K562 (cell line): Measurements from ENCODE around the gene MRPL55. TPM values are rescaled to one million over a fixed set of nuclear protein-coding genes. Genes with fewer than 3 reads are reported as not detected.

Source experiments
- ASH1L ChIP-seq: fragments of 450-650 bp; IDR thresholded peaks from 2 replicates; pipeline ENCODE4 v1.6.1; 2018; ENCODE audit warnings: borderline replicate concordance, mild to moderate bottlenecking, low read depth; ENCODE audit not compliant: partially characterized antibody
- BCL6 ChIP-seq: fragments of 250-450 bp; sonication (Bioruptor Pico); IDR thresholded peaks from 2 replicates; pipeline ENCODE4 v1.4.0; 2020
- DDX20 ChIP-seq: fragments of 450-650 bp; IDR thresholded peaks from 2 replicates; pipeline ENCODE4 v1.6.1; 2016; ENCODE audit warnings: missing genetic modification characterization, low read depth, mild to moderate bottlenecking, missing compliant biosample characterization, moderate library complexity
- DPF2 ChIP-seq: fragments of 450-650 bp; IDR thresholded peaks from 2 replicates; pipeline ENCODE4 v1.6.1; 2016
- E2F3 ChIP-seq: fragments of 250-450 bp; sonication (Bioruptor Pico); IDR thresholded peaks from 2 replicates; pipeline ENCODE4 v1.4.0; 2020; ENCODE audit warnings: mild to moderate bottlenecking
- GATAD2A ChIP-seq: fragments of 450-650 bp; IDR thresholded peaks from 2 replicates; pipeline ENCODE4 v1.6.1; 2017
- HDGF ChIP-seq: fragments of 450-650 bp; IDR thresholded peaks from 2 replicates; pipeline ENCODE4 v1.6.1; 2016
- KDM5B ChIP-seq: fragments of 200-600 bp; sonication (generic); IDR thresholded peaks from 2 replicates; pipeline ENCODE4 v1.6.1; 2012; ENCODE audit warnings: low read depth, mild to moderate bottlenecking, moderate library complexity, low read length, control low read depth, inconsistent platforms; ENCODE audit not compliant: insufficient replicate concordance
- NFE2 ChIP-seq: IDR thresholded peaks from 2 replicates; pipeline ENCODE4 v1.6.1; 2014; ENCODE audit warnings: antibody characterized with exemption, low read depth
- NRF1 ChIP-seq, 2 experiments: fragments of 450-650 bp; IDR thresholded peaks in 1 of 2; conservative IDR thresholded peaks in 1 of 2; 2 replicates each; pipeline ENCODE4 v1.6.1; 2014; ENCODE audit warnings: mild to moderate bottlenecking in 2 of 2
- PHTF2 ChIP-seq: fragments of 250-450 bp; sonication (Bioruptor Pico); IDR thresholded peaks from 2 replicates; pipeline ENCODE4 v1.5.0; 2021; ENCODE audit warnings: mild to moderate bottlenecking
- PML ChIP-seq: IDR thresholded peaks from 2 replicates; pipeline ENCODE4 v1.6.1; 2012; ENCODE audit warnings: low read length, inconsistent platforms
- POLR2A ChIP-seq: fragments of 450-650 bp; conservative IDR thresholded peaks from 2 replicates; pipeline ENCODE4 v1.6.1; 2016
- RB1 ChIP-seq: fragments of 450-650 bp; IDR thresholded peaks from 2 replicates; pipeline ENCODE4 v1.6.1; 2017; ENCODE audit warnings: low read depth, mild to moderate bottlenecking
- RBFOX2 ChIP-seq: fragments of 200-400 bp; formaldehyde crosslinking; IDR thresholded peaks from 2 replicates; pipeline ENCODE4 v1.6.1; 2017; ENCODE audit warnings: low read depth, mild to moderate bottlenecking, low read length, moderate library complexity
- SAP30 ChIP-seq: fragments of 200-600 bp; sonication (generic); IDR thresholded peaks from 2 replicates; pipeline ENCODE4 v1.6.1; 2012; ENCODE audit warnings: borderline replicate concordance, low read depth, mild to moderate bottlenecking, moderate library complexity, low read length, control low read depth, inconsistent platforms; ENCODE audit not compliant: insufficient read depth, poor library complexity, severe bottlenecking
- SNIP1 ChIP-seq: fragments of 450-650 bp; IDR thresholded peaks from 2 replicates; pipeline ENCODE4 v1.7.1; 2017; ENCODE audit warnings: low read depth, mild to moderate bottlenecking
- SRF ChIP-seq, 2 experiments: fragments of 250-450, 450-650 bp in 1 of 2; sonication (Bioruptor Pico) in 1 of 2; sonication (generic) in 1 of 2; formaldehyde crosslinking; IDR thresholded peaks; 2 replicates each; pipeline versions ENCODE4 v1.5.0 to v1.5.1; 2020 to 2022; ENCODE audit warnings: mild to moderate bottlenecking in 1 of 2, missing genetic modification reagents in 1 of 2
- ZBTB5 ChIP-seq: fragments of 450-650 bp; IDR thresholded peaks from 2 replicates; pipeline ENCODE4 v1.6.1; 2017; ENCODE audit warnings: antibody characterized with exemption
- ZNF408 ChIP-seq: fragments of 250-450 bp; sonication (Bioruptor Pico); IDR thresholded peaks from 2 replicates; pipeline ENCODE4 v1.4.0; 2020; ENCODE audit warnings: low read depth, mild to moderate bottlenecking, moderate library complexity
- polyA plus RNA-seq, 8 experiments: library from polyadenylated mRNA; depleted of rRNA in 4 of 8; stranded (reverse) in 5 of 8; unstranded in 3 of 8; fragments of >200 nt; fragmentation: Nextera tagmentation in 2 of 8; fragmentation: Illumina TruSeq in 1 of 8; extraction: Ambion mirVana in 2 of 8; extraction: Trizol in 1 of 8; gene quantifications; 2 replicates each; pipeline versions ENCODE4 v1.2.1 to v1.2.3, GENCODE V29; 2011 to 2014; ENCODE audit warnings: inconsistent platforms in 1 of 8, missing spikeins in 1 of 8
- total RNA-seq, 7 experiments: library from RNA; depleted of rRNA in 6 of 7; stranded (reverse); fragments of >200 nt in 6 of 7; fragmentation: Illumina TruSeq in 2 of 7; extraction: Trizol in 2 of 7; gene quantifications; 2 replicates each; pipeline versions ENCODE4 v1.2.1 to v1.2.3, GENCODE V29; 2011 to 2021; ENCODE audit warnings: low replicate concordance in 1 of 7
- TF ChIP-seq, protein P1 (sequence below): fragments of 250-450 bp; sonication (Bioruptor Pico); IDR thresholded peaks from 2 replicates; pipeline ENCODE4 v1.5.0; 2021; ENCODE audit warnings: mild to moderate bottlenecking, moderate library complexity

Gene MRPL55
- total and polyA plus RNA-seq, 9 of the 15 experiments (the other 6 are each of a cell fraction or from before 2014, with no cell fraction given): 34.9 to 228 (median 81.0) TPM

- TF ChIP-seq, protein P1, sequence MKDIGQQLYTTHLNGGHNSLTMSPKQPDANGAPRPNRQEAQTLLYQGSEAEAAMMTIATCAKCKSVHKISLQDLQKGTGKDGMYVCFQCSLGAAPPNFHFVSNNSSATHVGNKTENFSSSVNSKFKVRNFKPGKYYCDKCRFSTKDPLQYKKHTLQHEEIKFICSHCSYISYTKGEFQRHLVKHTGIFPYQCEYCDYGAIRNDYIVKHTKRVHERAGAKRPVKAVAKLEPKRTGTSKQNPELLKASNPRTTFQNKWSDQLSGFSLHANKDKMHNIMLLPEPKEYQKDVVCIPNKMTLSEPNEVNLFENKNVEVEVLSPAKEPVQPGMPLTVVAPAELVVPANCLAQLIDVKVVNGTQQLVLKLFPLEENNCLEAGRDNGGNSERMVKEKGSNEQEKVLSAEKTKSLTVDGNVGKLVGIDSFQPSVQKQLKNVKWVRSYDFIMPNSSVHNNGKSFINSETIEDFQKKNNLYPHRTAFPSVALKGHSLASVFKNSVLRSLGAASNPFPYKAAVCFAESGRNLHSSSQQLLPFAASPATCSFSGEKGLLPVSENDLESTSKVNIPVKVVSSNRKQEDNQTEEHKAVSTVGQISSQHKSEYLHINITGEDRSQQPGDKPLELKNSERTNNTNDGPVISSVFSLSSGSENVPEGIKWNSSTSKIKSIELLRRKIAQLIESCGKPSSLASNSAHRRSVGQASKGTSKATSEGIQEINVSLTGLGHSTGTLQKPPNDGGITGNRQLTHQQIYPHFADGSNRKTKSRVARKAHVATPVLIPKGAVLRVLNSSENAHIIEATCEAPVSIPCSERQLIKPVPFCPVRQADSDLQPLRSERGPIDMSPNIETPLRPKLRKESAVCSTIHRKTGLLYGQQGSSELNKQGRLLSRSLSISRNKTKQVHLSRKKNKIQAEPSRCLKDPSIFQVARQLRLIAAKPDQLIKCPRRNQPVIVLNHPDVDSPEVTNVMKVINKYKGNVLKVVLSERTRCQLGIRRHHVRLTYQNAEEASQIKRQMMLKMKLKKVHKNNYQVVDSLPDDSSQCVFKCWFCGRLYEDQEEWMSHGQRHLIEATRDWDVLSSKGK (CRISPR knock-in tag): no peak
- TF ChIP-seq RBFOX2 (peak; percentile 91), BCL6 (CRISPR knock-in tag) (no peak), KDM5B (peak; percentile 95), SRF (CRISPR knock-in tag; IDR thresholded peaks at IDR 0.05) (peak; percentile 35 to 87; a peak in 2 of 4 replicates), ZBTB5 (0 out of 2 replicates have a peak, but pooled peaks have one; percentile 38), GATAD2A (peak; percentile 91; the same call in 1 of the 2 replicates), E2F3 (0 out of 2 replicates have a peak, but pooled peaks have one; percentile 42), POLR2A (peak; percentile 95), PHTF2 (CRISPR knock-in tag) (0 out of 2 replicates have a peak, but pooled peaks have one; percentile 25), PML (0 out of 2 replicates have a peak, but pooled peaks have one; percentile 48), ZNF408 (no peak), SNIP1 (no peak), SAP30 (peak; percentile 95), DPF2 (peak; percentile 46; the same call in 1 of the 2 replicates), NFE2 (peak; percentile 48; the same call in 1 of the 2 replicates), ASH1L (no peak), HDGF (peak; percentile 92), NRF1 (conservative IDR thresholded peaks at IDR 0.05 in 1 of 2, IDR thresholded peaks at IDR 0.05 in 1 of 2) (peak; percentile 95 to 96), RB1 (peak; percentile 69; the same call in 1 of the 2 replicates), DDX20 (no peak)
Measured at GRCh38 chr1:228139931-228140723, 31.0 kb upstream of the MRPL55 start, which contains the start of gene GUK1 (continued).
